ENCODE measurements around the gene DUSP8. TPM values are rescaled to one million over a fixed set of nuclear protein-coding genes. Genes with fewer than 3 reads are reported as not detected.

Gene DUSP8
- total and polyA plus RNA-seq, 11 donors: 9.8 to 29.9 (median 16.5) TPM

GRCh38 chr11:1532606-1533341, 39.3 kb downstream of the DUSP8 start:
- no peak for TF ChIP-seq CTCF (IDR thresholded peaks at IDR 0.05)
- TF ChIP-seq POLR2A (IDR thresholded peaks at IDR 0.05): no peak
- DNase-seq (peak in 1 of 5 donors; percentile 29), ATAC-seq (peak; percentile 6 to 43 (median 16))
- H3K4me1 ChIP-seq: peaks cover 24 to 98% (median 87%) of the 10 kb centered on the region in 12 donors
- intact Hi-C loops (cut with DNase I): no loop called here
- H3K27me3 ChIP-seq: no peaks in the 10 kb centered on the region
- peaks cover 0 to 36% (median 5%) of the 10 kb centered on the region in 9 donors for H3K36me3 ChIP-seq
- H3K4me3 ChIP-seq: no peak overlapping the region
- H3K27ac ChIP-seq: peak overlapping the region; percentile 27 to 88 (median 80)
- no peaks in the 10 kb centered on the region for H3K9me3 ChIP-seq
- WGBS, 4 donors: 49 to 64% (median 55%) methylated on average over 20 of the region's 20 CpGs

DNA sequence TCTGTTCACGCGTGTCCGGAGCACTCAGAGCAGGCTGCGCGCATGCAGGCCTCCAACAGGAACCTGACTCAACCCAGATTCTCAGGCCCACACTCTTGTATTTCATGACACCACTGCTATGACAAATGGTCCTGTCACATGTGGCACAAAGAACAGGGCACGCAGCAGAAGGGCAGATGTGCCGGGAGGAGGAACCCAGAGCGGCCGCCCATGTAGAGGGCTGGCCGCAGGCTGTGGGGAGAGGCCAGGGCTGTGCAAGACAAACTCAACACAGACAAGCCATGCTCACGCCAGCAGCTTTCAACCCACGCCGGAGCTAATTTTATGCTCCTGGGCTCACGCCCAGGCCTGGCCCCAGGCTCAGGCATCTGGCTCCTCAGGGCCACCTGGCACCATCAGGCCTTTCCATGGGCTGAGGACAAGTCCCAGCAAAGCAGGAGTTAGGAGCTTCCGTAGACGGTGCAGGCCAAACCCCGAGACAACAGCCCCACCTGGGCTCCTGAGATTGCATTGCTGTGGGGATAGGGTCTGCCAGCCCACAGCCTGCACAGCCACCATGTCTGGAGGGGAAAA, 40.0 kb downstream of the DUSP8 start:
- peak overlapping the region in 1 of 12 donors; percentile 12 for H3K4me3 ChIP-seq
- peak; percentile 89 to 94 (median 91) for ATAC-seq
- intact Hi-C loops (cut with DNase I): no loop called here

GRCh38 chr11:1531449-1532013, 40.5 kb downstream of the DUSP8 start:
- intact Hi-C loops (cut with DNase I): no loop called here
- peak overlapping the region in 11 of 12 donors; percentile 45 to 87 (median 80) for H3K27ac ChIP-seq
- H3K9me3 ChIP-seq: no peaks in the 10 kb centered on the region
- 49 to 51% (median 50%) methylated on average over 12 of the region's 12 CpGs for WGBS, 4 donors
- ATAC-seq (peak in 2 of 4 donors; percentile 22 to 31), DNase-seq (peak in 1 of 5 donors; percentile 56)
- H3K27me3 ChIP-seq: no peaks in the 10 kb centered on the region
- H3K4me3 ChIP-seq: peak overlapping the region in 1 of 12 donors; percentile 12
- H3K36me3 ChIP-seq: peaks cover 0 to 34% (median 5%) of the 10 kb centered on the region in 9 donors
- H3K4me1 ChIP-seq: peaks cover 24 to 98% (median 84%) of the 10 kb centered on the region in 12 donors
- no peak for TF ChIP-seq POLR2A (IDR thresholded peaks at IDR 0.05)
- no peak for TF ChIP-seq CTCF (IDR thresholded peaks at IDR 0.05)

More for the DNA sequence above, 40.0 kb downstream of the DUSP8 start:
- TF ChIP-seq POLR2A (IDR thresholded peaks at IDR 0.05): no peak
- no peak for TF ChIP-seq CTCF (IDR thresholded peaks at IDR 0.05)
- Histone ChIP-seq H3K27me3 (no peaks in the 10 kb centered on the region), H3K36me3 (peaks cover 0 to 36% (median 5%) of the 10 kb centered on the region in 9 donors), H3K4me1 (peaks cover 24 to 98% (median 87%) of the 10 kb centered on the region in 12 donors), H3K9me3 (no peaks in the 10 kb centered on the region), H3K27ac (peak overlapping the region; percentile 27 to 87 (median 80))
- 48 to 63% (median 56%) methylated on average over 15 to 17 of the region's 17 CpGs for WGBS, 4 donors
- DNase-seq: peak; percentile 76 to 89 (median 80)
